Thyroid gland (tissue), 4 donors: ENCODE measurements around the gene DSCAM.

ENCODE experiments used
- POLR2A ChIP-seq, 2 donors: fragments of 450-650 bp; IDR thresholded peaks; one replicate each; pipeline ENCODE4 v1.6.1; 2017; ENCODE audit warnings: antibody characterized with exemption in 2 of 2, mild to moderate bottlenecking in 2 of 2, moderate library complexity in 1 of 2
- TF ChIP-seq, protein P1 (sequence below), 6 experiments: fragments of 200-600 bp in 3 of 6; fragments of 450-650 bp in 3 of 6; sonication (generic) in 3 of 6; IDR thresholded peaks; one replicate each; pipeline ENCODE4 v1.5.1; 2016 to 2019; ENCODE audit warnings: antibody characterized with exemption in 6 of 6, mild to moderate bottlenecking in 2 of 6, inconsistent platforms in 1 of 6, moderate library complexity in 1 of 6

DNA sequence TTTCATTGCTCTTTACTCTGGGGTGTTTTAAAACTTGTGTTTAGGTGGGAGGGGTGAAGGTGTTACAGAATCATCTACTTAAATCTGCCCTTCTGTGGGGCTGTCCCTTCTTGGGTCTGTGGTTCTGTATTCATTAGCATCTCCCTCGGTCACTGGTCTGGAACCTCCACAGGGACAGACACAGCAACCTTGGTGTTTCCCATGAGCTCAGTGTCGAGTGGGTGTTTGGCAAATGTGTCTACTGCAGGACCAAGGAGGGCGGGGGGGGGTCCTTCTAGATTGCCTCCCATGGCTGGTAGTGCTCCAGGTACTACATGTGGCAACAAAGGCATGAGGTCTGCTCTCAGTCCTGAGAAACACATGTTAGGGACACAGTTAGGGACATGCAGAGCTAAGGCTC lies 706.3 kb downstream of the DSCAM start:
- TF ChIP-seq, protein P1, sequence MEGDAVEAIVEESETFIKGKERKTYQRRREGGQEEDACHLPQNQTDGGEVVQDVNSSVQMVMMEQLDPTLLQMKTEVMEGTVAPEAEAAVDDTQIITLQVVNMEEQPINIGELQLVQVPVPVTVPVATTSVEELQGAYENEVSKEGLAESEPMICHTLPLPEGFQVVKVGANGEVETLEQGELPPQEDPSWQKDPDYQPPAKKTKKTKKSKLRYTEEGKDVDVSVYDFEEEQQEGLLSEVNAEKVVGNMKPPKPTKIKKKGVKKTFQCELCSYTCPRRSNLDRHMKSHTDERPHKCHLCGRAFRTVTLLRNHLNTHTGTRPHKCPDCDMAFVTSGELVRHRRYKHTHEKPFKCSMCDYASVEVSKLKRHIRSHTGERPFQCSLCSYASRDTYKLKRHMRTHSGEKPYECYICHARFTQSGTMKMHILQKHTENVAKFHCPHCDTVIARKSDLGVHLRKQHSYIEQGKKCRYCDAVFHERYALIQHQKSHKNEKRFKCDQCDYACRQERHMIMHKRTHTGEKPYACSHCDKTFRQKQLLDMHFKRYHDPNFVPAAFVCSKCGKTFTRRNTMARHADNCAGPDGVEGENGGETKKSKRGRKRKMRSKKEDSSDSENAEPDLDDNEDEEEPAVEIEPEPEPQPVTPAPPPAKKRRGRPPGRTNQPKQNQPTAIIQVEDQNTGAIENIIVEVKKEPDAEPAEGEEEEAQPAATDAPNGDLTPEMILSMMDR (IDR thresholded peaks at IDR 0.05) = no peak
- no peak for TF ChIP-seq POLR2A (IDR thresholded peaks at IDR 0.05)
